ENCODE data around the gene LARGE2.

LARGE2 gene

DNA sequence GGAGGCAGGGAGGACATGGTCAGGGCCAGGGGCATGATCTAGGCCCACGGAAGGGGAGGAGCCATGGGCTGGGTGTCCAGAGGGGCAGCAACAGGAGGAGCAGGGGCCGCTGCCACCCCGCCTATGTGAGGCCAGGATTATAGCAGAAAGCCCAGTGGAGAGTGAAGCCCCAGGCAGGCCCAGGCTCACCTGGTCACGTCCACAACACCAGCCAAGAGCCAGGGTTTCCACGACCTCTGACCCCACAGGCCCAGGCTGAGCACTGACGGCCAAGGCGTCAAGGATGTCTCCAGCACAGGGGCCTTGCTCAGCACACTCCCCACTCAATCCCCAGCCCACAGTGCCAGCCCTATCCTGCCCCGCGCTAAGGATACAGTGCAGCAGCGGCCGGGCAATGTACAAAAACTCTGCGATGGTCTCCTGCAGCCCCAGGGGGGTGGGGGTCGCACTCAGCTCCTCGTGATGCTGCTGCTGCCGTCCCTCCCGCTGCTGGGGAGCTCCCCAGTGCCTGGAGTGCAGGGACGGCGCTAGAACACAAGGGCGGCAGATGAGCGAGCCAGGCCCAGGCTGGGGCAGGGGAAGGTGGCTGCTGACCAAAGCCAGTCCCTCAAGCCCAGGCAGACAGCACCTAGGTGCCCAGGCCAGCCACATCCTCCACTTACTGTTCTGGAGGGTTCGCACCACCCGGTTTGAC, 8.4 kb upstream of the LARGE2 start:
- peaks cover 0 to 59% of the 10 kb centered on the region in 2 experiments; a peak in 2 of 3 replicates for H3K36me3 ChIP-seq (ENCODE audit: control insufficient read depth in 2 of 2, insufficient read depth in 1 of 2, low read length in 2 of 2)
- CTCF ChIA-PET = interaction anchor here (0.8 to 1.3 kb wide), 2 partner anchors 41 to 93 kb away, joined by 3 to 5 read pairs; no protein-coding TSS in a partner anchor
- POLR2A ChIA-PET = interaction anchor here (1.6 kb wide), 1 partner anchor 11 kb away, joined by 6 read pairs; no protein-coding TSS in a partner anchor

GRCh38 chr11:45915446-45915845, 7.0 kb upstream of the LARGE2 start:
- Histone ChIP-seq H3K4me3 (ENCODE audit: low read depth, low read length) (no peak overlapping the region), H3K9me3 (ENCODE audit: control insufficient read depth, insufficient read depth, low read depth, low read length) (no peaks in the 10 kb centered on the region), H3K27ac (ENCODE audit: extremely low read depth, low read depth, low read length) (no peak overlapping the region), H3K36me3 (ENCODE audit: control insufficient read depth in 2 of 2, insufficient read depth in 1 of 2, low read length in 2 of 2) (peaks cover 0 to 46% of the 10 kb centered on the region in 2 experiments; a peak in 2 of 3 replicates), H3K4me1 (ENCODE audit: control insufficient read depth, insufficient read depth, low read length) (no peaks in the 10 kb centered on the region; the same call in 1 of the 2 replicates)
- ChIA-PET CTCF (interaction anchor here (0.6 to 2.0 kb wide), 3 partner anchors 39 to 50 kb away, joined by 3 to 7 read pairs (median 3); no protein-coding TSS in a partner anchor), POLR2A (interaction anchor here (0.7 kb wide), 1 partner anchor 8 kb away, joined by 3 read pairs; no protein-coding TSS in a partner anchor)
- TF ChIP-seq, protein P1, sequence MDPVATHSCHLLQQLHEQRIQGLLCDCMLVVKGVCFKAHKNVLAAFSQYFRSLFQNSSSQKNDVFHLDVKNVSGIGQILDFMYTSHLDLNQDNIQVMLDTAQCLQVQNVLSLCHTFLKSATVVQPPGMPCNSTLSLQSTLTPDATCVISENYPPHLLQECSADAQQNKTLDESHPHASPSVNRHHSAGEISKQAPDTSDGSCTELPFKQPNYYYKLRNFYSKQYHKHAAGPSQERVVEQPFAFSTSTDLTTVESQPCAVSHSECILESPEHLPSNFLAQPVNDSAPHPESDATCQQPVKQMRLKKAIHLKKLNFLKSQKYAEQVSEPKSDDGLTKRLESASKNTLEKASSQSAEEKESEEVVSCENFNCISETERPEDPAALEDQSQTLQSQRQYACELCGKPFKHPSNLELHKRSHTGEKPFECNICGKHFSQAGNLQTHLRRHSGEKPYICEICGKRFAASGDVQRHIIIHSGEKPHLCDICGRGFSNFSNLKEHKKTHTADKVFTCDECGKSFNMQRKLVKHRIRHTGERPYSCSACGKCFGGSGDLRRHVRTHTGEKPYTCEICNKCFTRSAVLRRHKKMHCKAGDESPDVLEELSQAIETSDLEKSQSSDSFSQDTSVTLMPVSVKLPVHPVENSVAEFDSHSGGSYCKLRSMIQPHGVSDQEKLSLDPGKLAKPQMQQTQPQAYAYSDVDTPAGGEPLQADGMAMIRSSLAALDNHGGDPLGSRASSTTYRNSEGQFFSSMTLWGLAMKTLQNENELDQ (tag by site-specific recombination; IDR thresholded peaks at IDR 0.05; ENCODE audit: low read depth) = no peak
- TF ChIP-seq BCL11B (tag by site-specific recombination; IDR thresholded peaks at IDR 0.05; ENCODE audit: low read depth) (no peak), ZNF133 (tag by site-specific recombination; IDR thresholded peaks at IDR 0.05) (no peak), GLI4 (tag by site-specific recombination; IDR thresholded peaks at IDR 0.05) (no peak), ZNF354C (tag by site-specific recombination; IDR thresholded peaks at IDR 0.05; ENCODE audit: borderline replicate concordance, low read depth) (no peak), ZNF664 (tag by site-specific recombination; IDR thresholded peaks at IDR 0.05) (no peak), ZNF423 (tag by site-specific recombination; IDR thresholded peaks at IDR 0.05) (no peak), ZIC2 (tag by site-specific recombination; IDR thresholded peaks at IDR 0.05) (no peak), ZNF624 (tag by site-specific recombination; IDR thresholded peaks at IDR 0.05) (no peak), ZNF114 (tag by site-specific recombination; IDR thresholded peaks at IDR 0.05) (no peak), ZNF621 (tag by site-specific recombination; IDR thresholded peaks at IDR 0.05) (no peak), ZSCAN18 (tag by site-specific recombination; IDR thresholded peaks at IDR 0.05) (no peak), ZNF16 (tag by site-specific recombination; IDR thresholded peaks at IDR 0.05; ENCODE audit: low read depth) (no peak), ZBTB1 (tag by site-specific recombination; IDR thresholded peaks at IDR 0.05) (no peak), KLF7 (tag by site-specific recombination; IDR thresholded peaks at IDR 0.05; ENCODE audit: borderline replicate concordance) (no peak)
- TF ChIP-seq, protein P2, sequence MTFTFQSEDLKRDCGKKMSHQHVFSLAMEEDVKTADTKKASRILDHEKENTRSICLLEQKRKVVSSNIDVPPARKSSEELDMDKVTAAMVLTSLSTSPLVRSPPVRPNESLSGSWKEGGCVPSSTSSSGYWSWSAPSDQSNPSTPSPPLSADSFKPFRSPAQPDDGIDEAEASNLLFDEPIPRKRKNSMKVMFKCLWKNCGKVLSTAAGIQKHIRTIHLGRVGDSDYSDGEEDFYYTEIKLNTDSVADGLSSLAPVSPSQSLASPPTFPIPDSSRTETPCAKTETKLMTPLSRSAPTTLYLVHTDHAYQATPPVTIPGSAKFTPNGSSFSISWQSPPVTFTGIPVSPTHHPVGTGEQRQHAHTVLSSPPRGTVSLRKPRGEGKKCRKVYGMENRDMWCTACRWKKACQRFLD (tag by site-specific recombination; IDR thresholded peaks at IDR 0.05) = no peak
- TF ChIP-seq, protein P3, sequence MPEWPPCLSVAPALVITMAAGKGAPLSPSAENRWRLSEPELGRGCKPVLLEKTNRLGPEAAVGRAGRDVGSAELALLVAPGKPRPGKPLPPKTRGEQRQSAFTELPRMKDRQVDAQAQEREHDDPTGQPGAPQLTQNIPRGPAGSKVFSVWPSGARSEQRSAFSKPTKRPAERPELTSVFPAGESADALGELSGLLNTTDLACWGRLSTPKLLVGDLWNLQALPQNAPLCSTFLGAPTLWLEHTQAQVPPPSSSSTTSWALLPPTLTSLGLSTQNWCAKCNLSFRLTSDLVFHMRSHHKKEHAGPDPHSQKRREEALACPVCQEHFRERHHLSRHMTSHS (tag by site-specific recombination; IDR thresholded peaks at IDR 0.05) = no peak

More for the DNA sequence above, 8.4 kb upstream of the LARGE2 start:
- no peaks in the 10 kb centered on the region for H3K9me3 ChIP-seq (ENCODE audit: control insufficient read depth, insufficient read depth, low read depth, low read length)
- no peaks in the 10 kb centered on the region; the same call in 1 of the 2 replicates for H3K4me1 ChIP-seq (ENCODE audit: control insufficient read depth, insufficient read depth, low read length)
- H3K4me3 ChIP-seq (ENCODE audit: low read depth, low read length) = no peak overlapping the region
- H3K27ac ChIP-seq (ENCODE audit: extremely low read depth, low read depth, low read length) = no peak overlapping the region
- TF ChIP-seq ZNF843 (tag by site-specific recombination; IDR thresholded peaks at IDR 0.05) (no peak), BCL11A (tag by site-specific recombination; IDR thresholded peaks at IDR 0.05; ENCODE audit: low read depth) (no peak), HOXA7 (CRISPR knock-in tag; IDR thresholded peaks at IDR 0.05; ENCODE audit: borderline replicate concordance) (no peak), ZNF548 (tag by site-specific recombination; IDR thresholded peaks at IDR 0.05) (no peak), KLF16 (tag by site-specific recombination; IDR thresholded peaks at IDR 0.05) (no peak), ZSCAN16 (tag by site-specific recombination; IDR thresholded peaks at IDR 0.05) (no peak)
- TF ChIP-seq, protein P4, sequence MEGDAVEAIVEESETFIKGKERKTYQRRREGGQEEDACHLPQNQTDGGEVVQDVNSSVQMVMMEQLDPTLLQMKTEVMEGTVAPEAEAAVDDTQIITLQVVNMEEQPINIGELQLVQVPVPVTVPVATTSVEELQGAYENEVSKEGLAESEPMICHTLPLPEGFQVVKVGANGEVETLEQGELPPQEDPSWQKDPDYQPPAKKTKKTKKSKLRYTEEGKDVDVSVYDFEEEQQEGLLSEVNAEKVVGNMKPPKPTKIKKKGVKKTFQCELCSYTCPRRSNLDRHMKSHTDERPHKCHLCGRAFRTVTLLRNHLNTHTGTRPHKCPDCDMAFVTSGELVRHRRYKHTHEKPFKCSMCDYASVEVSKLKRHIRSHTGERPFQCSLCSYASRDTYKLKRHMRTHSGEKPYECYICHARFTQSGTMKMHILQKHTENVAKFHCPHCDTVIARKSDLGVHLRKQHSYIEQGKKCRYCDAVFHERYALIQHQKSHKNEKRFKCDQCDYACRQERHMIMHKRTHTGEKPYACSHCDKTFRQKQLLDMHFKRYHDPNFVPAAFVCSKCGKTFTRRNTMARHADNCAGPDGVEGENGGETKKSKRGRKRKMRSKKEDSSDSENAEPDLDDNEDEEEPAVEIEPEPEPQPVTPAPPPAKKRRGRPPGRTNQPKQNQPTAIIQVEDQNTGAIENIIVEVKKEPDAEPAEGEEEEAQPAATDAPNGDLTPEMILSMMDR (tag by site-specific recombination; IDR thresholded peaks at IDR 0.05) = no peak
- TF ChIP-seq, protein P5, sequence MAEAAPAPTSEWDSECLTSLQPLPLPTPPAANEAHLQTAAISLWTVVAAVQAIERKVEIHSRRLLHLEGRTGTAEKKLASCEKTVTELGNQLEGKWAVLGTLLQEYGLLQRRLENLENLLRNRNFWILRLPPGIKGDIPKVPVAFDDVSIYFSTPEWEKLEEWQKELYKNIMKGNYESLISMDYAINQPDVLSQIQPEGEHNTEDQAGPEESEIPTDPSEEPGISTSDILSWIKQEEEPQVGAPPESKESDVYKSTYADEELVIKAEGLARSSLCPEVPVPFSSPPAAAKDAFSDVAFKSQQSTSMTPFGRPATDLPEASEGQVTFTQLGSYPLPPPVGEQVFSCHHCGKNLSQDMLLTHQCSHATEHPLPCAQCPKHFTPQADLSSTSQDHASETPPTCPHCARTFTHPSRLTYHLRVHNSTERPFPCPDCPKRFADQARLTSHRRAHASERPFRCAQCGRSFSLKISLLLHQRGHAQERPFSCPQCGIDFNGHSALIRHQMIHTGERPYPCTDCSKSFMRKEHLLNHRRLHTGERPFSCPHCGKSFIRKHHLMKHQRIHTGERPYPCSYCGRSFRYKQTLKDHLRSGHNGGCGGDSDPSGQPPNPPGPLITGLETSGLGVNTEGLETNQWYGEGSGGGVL (tag by site-specific recombination; IDR thresholded peaks at IDR 0.05) = no peak
